Fibroblast of skin of scalp (primary cell): Measurements from ENCODE around the gene FGF7.
"Not testable (repeated sequence)": the region's sequence is repeated elsewhere in the genome, so short reads cannot be mapped to it uniquely, and the experiment has no call there.

Experiments used
- DNase-seq: peaks from one replicate; pipeline ENCODE4 v3.0.0-alpha.2; 2013

FGF7 gene

DNA sequence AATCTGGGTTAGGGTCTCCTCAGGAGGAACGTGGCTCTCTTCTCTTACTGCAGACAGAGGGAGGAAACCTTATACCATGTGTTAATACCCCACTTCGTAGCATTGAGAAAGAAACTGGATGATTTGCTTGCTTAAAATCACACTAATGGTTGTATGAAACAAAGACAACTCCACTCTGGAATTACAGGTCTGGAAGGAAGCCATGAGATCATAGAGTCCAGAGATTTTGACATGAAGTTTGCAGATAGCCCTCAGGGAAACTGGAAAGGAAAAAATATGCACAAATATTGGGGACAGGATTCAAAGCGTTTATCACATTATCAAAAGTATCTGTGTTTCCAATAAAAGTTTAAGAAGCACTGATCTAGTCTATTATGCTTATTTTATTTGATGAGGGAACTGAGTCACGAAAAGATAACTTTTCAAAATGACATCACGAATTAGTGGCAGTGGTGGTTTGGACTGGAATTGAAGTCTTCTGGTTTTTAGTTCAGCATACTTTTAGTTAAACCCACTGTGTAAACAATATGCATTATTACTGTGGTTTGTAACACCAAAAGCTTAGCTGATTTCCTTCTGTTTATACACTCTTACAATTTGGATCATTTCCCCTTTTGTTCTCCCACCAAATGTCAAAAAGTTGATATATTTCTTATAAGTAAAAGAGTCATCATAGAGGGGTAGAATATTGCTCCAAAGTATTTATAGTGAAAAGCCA is 16.8 kb downstream of the FGF7 start:
- DNase-seq, result no peak

- DNase-seq, result peak; percentile 48
Observed at GRCh38 chr15:49441356-49441755, 18.3 kb downstream of the FGF7 start.

- DNase-seq, result peak; percentile 36
Observed at GRCh38 chr15:49441816-49442215, 18.8 kb downstream of the FGF7 start.

DNA sequence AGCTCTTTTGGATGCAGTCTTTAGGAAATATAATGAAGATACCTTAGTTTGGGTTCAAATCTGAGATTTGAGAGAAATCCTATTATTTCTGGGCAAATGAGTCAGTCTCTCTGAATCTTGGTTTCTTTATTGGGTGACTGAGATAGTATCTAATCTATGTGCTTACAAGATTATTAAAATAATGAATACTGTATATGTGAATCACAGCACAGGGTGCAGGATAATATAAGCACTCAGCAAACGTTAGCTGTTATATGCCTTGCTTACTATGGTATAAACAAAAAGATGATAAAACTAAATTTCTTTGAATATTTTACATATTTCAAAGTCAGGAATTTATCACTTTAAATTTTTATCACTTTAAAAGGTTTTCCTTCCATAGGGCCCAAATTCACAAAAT is 29.6 kb downstream of the FGF7 start:
- no peak for DNase-seq

DNA sequence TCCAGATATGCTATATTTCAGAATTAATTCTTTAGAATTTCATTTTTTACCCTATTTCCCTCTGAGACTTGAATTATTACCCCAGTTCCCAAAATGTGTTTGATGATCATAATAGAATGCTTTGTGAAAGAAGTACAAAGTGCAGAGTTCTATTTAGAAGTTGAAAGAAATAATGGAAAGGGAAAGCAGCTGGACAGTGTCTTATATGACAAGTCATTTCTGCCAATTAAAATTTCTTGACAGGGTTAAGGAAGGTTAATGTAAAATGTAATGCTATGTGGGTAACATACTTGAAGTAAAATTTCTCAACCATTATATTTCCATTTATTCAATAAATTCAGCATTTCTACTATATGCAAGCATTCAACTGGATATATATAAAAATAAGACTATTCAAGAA is 33.1 kb downstream of the FGF7 start:
- DNase-seq, result no peak

- no peak for DNase-seq
Observed at GRCh38 chr15:49458145-49458544, 35.1 kb downstream of the FGF7 start.

DNA sequence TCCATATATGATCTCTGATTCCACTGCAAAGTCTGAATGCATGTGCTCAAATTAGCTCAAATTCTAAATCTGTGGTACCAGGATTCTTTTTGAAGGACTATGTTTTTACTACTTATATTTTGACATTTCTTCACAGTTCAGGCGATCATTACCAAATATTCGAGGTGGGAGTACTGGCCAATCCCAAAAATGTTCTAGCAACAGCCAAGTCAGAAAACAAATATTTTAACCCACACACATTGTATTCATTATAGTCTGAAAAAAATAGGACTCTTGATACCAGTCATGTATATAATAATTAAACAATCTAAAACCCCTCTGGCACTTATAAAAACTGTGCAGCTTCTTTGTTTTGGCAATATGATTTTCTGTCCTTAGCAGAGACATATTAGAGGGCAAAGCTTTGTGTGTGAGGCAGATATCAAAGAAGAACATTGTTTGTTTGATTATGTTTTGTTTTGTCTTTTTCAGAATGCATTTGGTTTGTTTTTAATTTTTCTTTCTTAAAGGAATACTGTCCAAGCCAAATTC is 37.4 kb downstream of the FGF7 start:
- peak; percentile 47 for DNase-seq

GRCh38 chr15:49462232-49462844 is 39.3 kb downstream of the FGF7 start:
- no peak for DNase-seq

DNA sequence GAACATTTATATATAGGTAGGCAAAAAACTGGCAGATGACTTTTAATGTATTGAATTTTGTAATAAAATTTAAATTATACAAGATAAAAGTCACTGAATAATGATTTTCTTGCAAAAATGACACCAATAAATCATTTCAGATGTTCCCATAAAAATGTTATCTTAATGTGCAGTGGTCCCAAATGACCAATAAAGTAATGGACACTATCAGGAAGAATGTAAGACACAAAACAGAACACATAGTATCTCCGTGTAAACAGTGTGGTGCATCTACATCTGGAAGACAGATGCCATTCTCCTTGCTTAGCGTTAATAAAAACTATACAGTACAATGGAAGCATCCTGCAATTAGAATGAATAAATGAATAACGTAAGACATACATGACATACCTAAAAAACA is 41.5 kb downstream of the FGF7 start:
- DNase-seq, result no peak

GRCh38 chr15:49466119-49466518 is 43.1 kb downstream of the FGF7 start:
- no peak for DNase-seq

DNA sequence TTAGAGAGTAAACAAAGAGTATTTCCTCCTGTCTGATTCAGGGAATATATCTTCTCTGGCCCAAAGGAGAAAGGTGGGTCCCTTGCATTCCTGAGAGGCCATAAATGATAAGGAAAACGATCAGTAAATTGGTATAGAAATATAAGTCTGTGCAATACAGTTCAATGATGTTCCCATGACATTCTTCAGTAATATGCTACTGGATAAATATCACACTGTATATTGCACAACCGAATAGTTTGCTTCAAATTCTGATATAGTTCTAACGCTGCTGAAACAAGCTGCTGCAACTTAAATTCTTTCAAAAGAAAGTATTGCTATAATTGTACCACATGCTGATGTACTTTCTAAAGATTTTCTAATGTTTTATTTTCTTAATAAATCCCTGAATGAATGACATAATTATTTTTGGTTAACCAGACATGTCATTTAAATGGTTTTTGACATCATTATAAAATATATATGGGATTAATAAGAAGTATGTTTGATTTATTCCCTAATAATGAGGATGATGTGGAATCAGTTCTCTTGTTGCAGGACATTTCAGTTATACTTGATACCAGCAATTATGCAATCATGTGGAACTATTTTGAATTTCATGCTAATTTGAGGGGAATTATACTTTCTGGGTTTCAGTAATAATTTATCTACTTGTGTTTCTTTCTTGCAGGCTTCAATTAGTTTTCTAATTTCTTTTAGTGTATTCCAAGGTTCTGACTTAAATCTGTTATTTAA is 44.9 kb downstream of the FGF7 start:
- peak; percentile 44 for DNase-seq

DNA sequence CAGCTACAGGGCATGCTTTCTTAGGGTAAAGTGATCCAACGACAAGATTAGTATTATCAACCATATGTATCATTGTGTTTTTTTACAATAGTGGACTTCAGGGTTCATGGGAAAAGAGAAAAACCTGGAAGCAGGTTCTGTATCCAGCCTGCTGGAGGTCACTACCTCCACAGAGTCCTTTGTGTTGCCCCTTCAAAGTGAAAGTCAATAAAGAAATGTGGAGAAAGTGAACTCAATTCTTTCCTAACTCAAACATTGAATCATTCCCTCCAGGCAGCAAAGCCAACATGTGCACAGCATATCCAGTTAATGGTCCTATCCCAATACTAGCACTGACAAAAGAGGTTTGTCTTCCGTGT is 45.4 kb downstream of the FGF7 start:
- DNase-seq, result no peak

DNA sequence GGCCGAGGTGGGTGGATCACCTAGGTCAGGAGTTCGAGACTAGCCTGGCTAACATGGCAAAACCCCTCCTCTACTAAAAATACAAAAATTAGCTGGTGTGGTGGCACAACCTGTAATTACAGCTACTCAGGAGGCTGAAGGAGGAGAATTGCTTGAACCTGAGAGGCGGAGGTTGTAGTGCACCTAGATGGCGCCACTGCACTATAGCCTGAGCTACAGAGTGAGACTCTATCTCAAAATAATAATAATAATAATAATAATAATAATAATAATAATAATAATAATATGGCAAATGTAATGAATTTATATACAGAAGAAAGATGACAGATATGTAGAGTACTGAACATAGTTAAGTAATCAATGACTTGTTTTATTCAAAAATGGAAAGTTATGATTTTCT is 48.2 kb downstream of the FGF7 start:
- DNase-seq, result not testable (repeated sequence)

DNA sequence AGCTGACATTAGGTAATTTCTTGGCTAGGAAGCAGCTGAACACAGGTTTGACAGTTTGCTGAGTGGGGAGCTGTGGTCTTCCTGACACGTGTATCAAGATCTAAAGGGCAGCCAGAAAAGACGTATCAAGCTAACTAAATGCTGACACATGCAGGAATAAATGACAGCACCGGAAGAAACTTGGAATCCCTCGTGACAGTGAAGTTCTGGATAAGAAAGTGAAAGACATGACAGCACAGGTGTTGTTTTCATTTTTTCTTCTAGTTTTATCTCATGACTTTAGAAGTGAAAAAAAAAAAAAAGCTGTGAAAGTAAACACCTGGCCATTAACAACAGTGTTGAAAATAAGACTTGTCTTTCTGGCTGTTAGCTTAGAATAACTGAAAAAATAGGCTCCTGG is 48.7 kb downstream of the FGF7 start:
- DNase-seq, result no peak

DNA sequence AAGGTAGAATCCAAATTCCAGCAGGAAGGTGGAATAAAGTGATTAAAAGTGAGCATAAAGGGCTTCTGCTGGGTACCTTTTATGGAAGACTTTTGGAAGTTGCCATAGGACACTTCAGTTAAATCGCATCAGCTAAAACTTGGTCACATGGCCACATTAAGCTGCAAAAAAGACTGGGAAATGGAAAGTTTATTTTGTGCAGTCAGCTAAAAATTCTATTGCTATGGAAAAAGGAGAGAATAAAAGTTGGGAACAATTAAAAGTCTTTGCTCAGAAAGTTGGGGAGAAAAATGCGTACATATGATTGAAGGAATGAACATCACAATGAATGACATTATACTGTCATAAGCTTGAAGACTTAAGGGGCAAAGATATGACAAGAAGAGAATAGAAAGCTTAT is 49.3 kb downstream of the FGF7 start:
- no peak for DNase-seq

GRCh38 chr15:49473031-49473430 is 50.0 kb downstream of the FGF7 start:
- no peak for DNase-seq

DNA sequence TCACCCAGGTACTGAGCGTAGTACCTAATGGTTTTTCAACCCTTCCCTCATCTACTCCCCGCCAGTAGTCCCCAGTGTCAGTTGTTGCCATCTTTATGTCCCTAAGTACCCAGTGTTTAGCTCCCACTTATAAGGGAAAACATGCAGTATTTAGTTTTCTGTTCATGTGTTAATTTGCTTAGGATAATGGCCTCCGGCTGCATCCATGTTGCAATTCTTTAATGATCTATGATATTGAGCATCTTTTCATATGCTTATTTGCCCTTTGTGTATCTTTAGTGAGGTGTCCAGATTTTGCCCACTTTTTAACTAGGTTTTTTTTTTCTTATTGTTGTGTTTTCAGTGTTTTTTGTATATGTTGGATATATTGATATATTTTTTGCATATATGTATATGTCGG is 55.0 kb downstream of the FGF7 start:
- not testable (repeated sequence) for DNase-seq

- not testable (repeated sequence) for DNase-seq
Observed at GRCh38 chr15:49478982-49479381, 55.9 kb downstream of the FGF7 start.

- DNase-seq, result peak; percentile 55
Observed at GRCh38 chr15:49485401-49485800, 62.4 kb downstream of the FGF7 start.

- no peak for DNase-seq
Observed at GRCh38 chr15:49490966-49491365, 67.9 kb downstream of the FGF7 start.

GRCh38 chr15:49492151-49492550 is 69.1 kb downstream of the FGF7 start:
- DNase-seq, result no peak

GRCh38 chr15:49492830-49493229 is 69.8 kb downstream of the FGF7 start:
- peak; percentile 37 for DNase-seq

DNA sequence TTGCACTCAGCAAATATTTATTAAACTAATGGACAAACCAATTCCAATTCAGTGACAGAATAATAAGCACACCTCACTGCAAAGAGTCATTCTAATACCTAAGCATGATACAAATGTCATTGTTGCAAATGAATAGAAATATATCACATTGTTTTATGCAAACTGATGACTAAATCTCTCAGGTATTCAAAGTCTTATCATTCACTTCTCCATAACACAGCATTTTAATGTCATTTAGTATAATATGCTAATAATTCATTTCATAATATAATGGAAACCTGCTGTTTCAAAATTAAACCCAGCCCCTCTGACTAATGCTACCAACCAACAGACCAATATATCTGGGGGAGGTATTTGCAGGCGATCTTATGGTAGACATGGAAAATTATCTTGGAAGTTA is 71.8 kb downstream of the FGF7 start:
- DNase-seq, result peak; percentile 25
